Right lobe of liver (tissue), 6 donors: ENCODE measurements around the gene ASB13. TPM values are rescaled to one million over a fixed set of nuclear protein-coding genes. Genes with fewer than 3 reads are reported as not detected.

Experiments
- ATAC-seq, 4 donors: fragments of 200-7000 bp; cut with Tn5 transposase; one replicate each; pipeline ENCODE4 v1.9.1; 2020; ENCODE audit warnings: mild to moderate bottlenecking in 4 of 4, moderate library complexity in 4 of 4
- DNase-seq, 3 donors: peaks; one replicate each; pipeline ENCODE4 v3.0.0-alpha.2; 2020
- H3K27ac ChIP-seq, 3 donors: fragments of 200-600 bp; one replicate each; pipeline ENCODE4 v1.8.0; 2022
- H3K27me3 ChIP-seq, 2 donors: fragments of 200-600 bp; one replicate each; pipeline ENCODE4 v1.8.0; 2022
- H3K36me3 ChIP-seq, 4 donors: fragments of 200-600 bp; sonication (generic) in 1 of 4; one replicate each; pipeline versions ENCODE4 v1.5.1 to v1.8.0; 2017 to 2022; ENCODE audit warnings: control low read depth in 1 of 4
- H3K4me1 ChIP-seq, 4 donors: fragments of 200-600 bp; sonication (generic) in 1 of 4; one replicate each; pipeline versions ENCODE4 v1.5.1 to v1.8.0; 2017 to 2022; ENCODE audit warnings: control low read depth in 1 of 4
- H3K4me3 ChIP-seq, 3 donors: fragments of 200-600 bp; one replicate each; pipeline ENCODE4 v1.8.0; 2022
- H3K9me3 ChIP-seq, 4 donors: fragments of 200-600 bp; sonication (generic) in 1 of 4; one replicate each; pipeline versions ENCODE4 v1.5.1 to v1.8.0; 2017 to 2022; ENCODE audit warnings: control low read depth in 1 of 4
- CTCF ChIP-seq, 4 donors: fragments of 200-600 bp in 3 of 4; fragments of 450-650 bp in 1 of 4; IDR thresholded peaks; one replicate each; pipeline versions ENCODE4 v1.5.1 to v1.8.0; 2016 to 2022; ENCODE audit warnings: antibody characterized with exemption in 4 of 4, mild to moderate bottlenecking in 2 of 4
- POLR2A ChIP-seq: fragments of 450-650 bp; IDR thresholded peaks from one replicate; pipeline ENCODE4 v1.6.1; 2017; ENCODE audit warnings: antibody characterized with exemption, mild to moderate bottlenecking
- WGBS: methylation state at CpG from one replicate; pipeline ENCODE4 v1.1.6; 2018; ENCODE audit warnings: low coverage, low lambda C conversion rate; ENCODE audit not compliant: insufficient coverage; ENCODE audit errors: missing lambda C conversion rate; 5-methylcytosine and 5-hydroxymethylcytosine counted together
- intact Hi-C, 2 donors: fragments of 100-400 bp; cut with DNase I; formaldehyde crosslinking; loops; one replicate each; pipeline versions ENCODE4 v1.11.2 to v1.14.1; 2022
- total RNA-seq, 6 experiments: library from RNA; depleted of rRNA in 2 of 6; stranded (reverse); fragments of >200 nt in 2 of 6; fragmentation: NEBNext Ultra II Directional in 3 of 6; extraction: Animal tissue kit (Norgen Biotek cat#: 25700) in 3 of 6; gene quantifications; one replicate each; pipeline versions ENCODE4 v1.1.0 to v1.2.4, GENCODE V29; 2016 to 2023
- donor health status: DM: no; HTN: yes; CAD: no.
- donor health status: DM: no; HTN: no; CAD: no.
- donor health status: DM: no; HTN: no; CAD: no.
- donor health status: DM: no; HTN: yes; CAD: no.
- donor health status: DM: no; HTN: yes; CAD: no.

ASB13 gene
- total RNA-seq, 6 experiments from 2014 or later: 19.7 to 117 (median 64.7) TPM

- Histone ChIP-seq H3K4me1 (peaks cover 0 to 26% (median 2%) of the 10 kb centered on the region in 4 donors), H3K27me3 (no peaks in the 10 kb centered on the region), H3K36me3 (no peaks in the 10 kb centered on the region), H3K4me3 (peak overlapping the region; percentile 40 to 52 (median 41)), H3K9me3 (no peaks in the 10 kb centered on the region), H3K27ac (peak overlapping the region; percentile 31 to 77 (median 32))
- TF ChIP-seq POLR2A (peak; percentile 37), CTCF (IDR thresholded peaks at IDR 0.05) (no peak)
- intact Hi-C loops: loop anchor here in 1 of 2 donors (10.0 kb wide), 1 partner anchor 182 kb away; no protein-coding TSS in a partner anchor
- peak; percentile 92 to 96 (median 94) for ATAC-seq
- peak; percentile 67 to 74 (median 70) for DNase-seq
- 10% methylated on average over 15 of the region's 49 CpGs for WGBS
Observed at GRCh38 chr10:5692461-5693358, 26.3 kb upstream of the ASB13 start.

- intact Hi-C loops: loop anchor here in 1 of 2 donors (10.0 kb wide), 1 partner anchor 183 kb away; no protein-coding TSS in a partner anchor
- H3K4me3 ChIP-seq: no peak overlapping the region
- ATAC-seq: no peak
- TF ChIP-seq CTCF (IDR thresholded peaks at IDR 0.05) (no peak), POLR2A (no peak)
- no peaks in the 10 kb centered on the region for H3K9me3 ChIP-seq
- no peaks in the 10 kb centered on the region for H3K27me3 ChIP-seq
- H3K4me1 ChIP-seq: peaks cover 0 to 23% (median 2%) of the 10 kb centered on the region in 4 donors
- no peaks in the 10 kb centered on the region for H3K36me3 ChIP-seq
- DNase-seq: no peak
- WGBS: 93% methylated on average over 8 of the region's 8 CpGs
- no peak overlapping the region for H3K27ac ChIP-seq
Observed at GRCh38 chr10:5691786-5692185, 25.4 kb upstream of the ASB13 start.

- WGBS: 83% methylated on average over 3 of the region's 3 CpGs
- no peaks in the 10 kb centered on the region for H3K36me3 ChIP-seq
- no peaks in the 10 kb centered on the region for H3K27me3 ChIP-seq
- ATAC-seq (no peak), DNase-seq (no peak)
- H3K27ac ChIP-seq: no peak overlapping the region
- intact Hi-C loops: no loop called here
- no peak overlapping the region for H3K4me3 ChIP-seq
- H3K4me1 ChIP-seq: peaks cover 0 to 23% (median 4%) of the 10 kb centered on the region in 4 donors
- TF ChIP-seq CTCF (IDR thresholded peaks at IDR 0.05) (no peak), POLR2A (no peak)
- H3K9me3 ChIP-seq: no peaks in the 10 kb centered on the region
Observed at GRCh38 chr10:5688587-5688986, 22.2 kb upstream of the ASB13 start.

DNA sequence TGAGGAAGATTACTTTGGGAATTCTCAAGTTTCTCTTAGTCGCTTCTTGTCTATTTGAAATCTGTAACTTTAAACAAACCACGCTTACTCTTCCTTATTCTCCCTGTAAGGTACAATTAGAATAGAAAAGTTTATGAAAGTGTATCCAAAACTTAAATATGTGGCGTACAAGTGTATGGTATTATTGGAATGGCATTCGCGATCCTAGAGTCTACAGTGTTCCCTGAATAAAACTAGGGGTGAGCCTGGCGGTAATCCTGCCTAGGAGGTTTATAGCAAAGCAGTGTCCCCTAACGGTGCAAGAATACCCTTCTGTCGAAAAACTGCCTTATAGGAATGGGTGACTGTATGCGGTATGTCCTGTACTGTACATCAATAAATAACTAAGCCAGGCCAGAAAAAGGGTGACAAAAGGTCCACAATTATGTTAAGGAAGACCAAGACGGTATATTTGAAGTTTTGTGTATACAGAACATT lies 19.4 kb upstream of the ASB13 start:
- 0% methylated on average over 10 of the region's 10 CpGs for WGBS
- H3K36me3 ChIP-seq: no peaks in the 10 kb centered on the region
- peaks cover 0 to 11% (median 2%) of the 10 kb centered on the region in 4 donors for H3K4me1 ChIP-seq
- no peaks in the 10 kb centered on the region for H3K27me3 ChIP-seq
- intact Hi-C loops: no loop called here
- TF ChIP-seq CTCF (IDR thresholded peaks at IDR 0.05): no peak
- no peak for TF ChIP-seq POLR2A
- peak overlapping the region; percentile 90 to 96 (median 96) for H3K4me3 ChIP-seq
- H3K9me3 ChIP-seq: no peaks in the 10 kb centered on the region
- DNase-seq: no peak
- no peak for ATAC-seq
- peak overlapping the region; percentile 73 to 88 (median 79) for H3K27ac ChIP-seq
